Measurements from ENCODE around the gene LMBRD2.

DNA sequence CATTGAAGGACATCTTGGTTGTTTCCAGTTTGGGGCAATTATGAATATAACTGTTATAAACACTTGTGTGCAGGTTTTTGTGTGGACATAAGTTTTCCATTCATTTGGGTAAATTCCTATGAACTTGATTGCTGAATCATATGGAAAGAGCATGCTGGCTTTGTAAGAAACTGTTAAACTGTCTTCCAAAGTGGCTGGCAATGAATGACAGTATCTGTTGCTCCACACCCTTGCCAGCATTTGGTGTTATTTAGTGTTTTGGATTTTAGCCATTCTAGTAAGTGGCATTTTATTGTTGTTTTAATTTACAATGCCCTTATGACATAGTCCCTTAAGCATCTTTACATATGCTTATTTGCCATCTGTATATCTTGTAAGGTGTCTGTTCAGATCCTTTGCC, 55.2 kb downstream of the LMBRD2 start:
- TF ChIP-seq, protein P1, sequence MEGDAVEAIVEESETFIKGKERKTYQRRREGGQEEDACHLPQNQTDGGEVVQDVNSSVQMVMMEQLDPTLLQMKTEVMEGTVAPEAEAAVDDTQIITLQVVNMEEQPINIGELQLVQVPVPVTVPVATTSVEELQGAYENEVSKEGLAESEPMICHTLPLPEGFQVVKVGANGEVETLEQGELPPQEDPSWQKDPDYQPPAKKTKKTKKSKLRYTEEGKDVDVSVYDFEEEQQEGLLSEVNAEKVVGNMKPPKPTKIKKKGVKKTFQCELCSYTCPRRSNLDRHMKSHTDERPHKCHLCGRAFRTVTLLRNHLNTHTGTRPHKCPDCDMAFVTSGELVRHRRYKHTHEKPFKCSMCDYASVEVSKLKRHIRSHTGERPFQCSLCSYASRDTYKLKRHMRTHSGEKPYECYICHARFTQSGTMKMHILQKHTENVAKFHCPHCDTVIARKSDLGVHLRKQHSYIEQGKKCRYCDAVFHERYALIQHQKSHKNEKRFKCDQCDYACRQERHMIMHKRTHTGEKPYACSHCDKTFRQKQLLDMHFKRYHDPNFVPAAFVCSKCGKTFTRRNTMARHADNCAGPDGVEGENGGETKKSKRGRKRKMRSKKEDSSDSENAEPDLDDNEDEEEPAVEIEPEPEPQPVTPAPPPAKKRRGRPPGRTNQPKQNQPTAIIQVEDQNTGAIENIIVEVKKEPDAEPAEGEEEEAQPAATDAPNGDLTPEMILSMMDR (IDR thresholded peaks at IDR 0.05), result no peak
- TF ChIP-seq EZH2 (IDR thresholded peaks at IDR 0.05; ENCODE audit: borderline replicate concordance, insufficient read depth, low read depth, low read length, poor library complexity, severe bottlenecking), result no peak

All from B cell (primary cell).